HTERT RPE-1 (cell line): Measurements from ENCODE around the gene RNF166.

Source experiments
- in situ Hi-C: fragments of 300-500 bp; cut with MboI; formaldehyde crosslinking; loops from 4 replicates; pipeline ENCODE4 v1.14.3; 2020; ENCODE audit warnings: low sequenced_read_pairs

RNF166 gene

GRCh38 chr16:88695218-88695617 lies 11.0 kb downstream of the RNF166 start:
- in situ Hi-C loops: no loop called here

- in situ Hi-C loops: no loop called here
These were observed 11.8 kb downstream of the RNF166 start for GRCh38 chr16:88694221-88695087.

GRCh38 chr16:88693420-88694177 lies 12.6 kb downstream of the RNF166 start:
- in situ Hi-C loops: no loop called here

- in situ Hi-C loops: no loop called here
These were observed 13.3 kb downstream of the RNF166 start for GRCh38 chr16:88692861-88693260.

GRCh38 chr16:88691924-88692560 lies 14.2 kb downstream of the RNF166 start:
- in situ Hi-C loops: no loop called here

GRCh38 chr16:88691129-88691813 lies 14.9 kb downstream of the RNF166 start:
- in situ Hi-C loops: no loop called here

- in situ Hi-C loops: no loop called here
These were observed 15.7 kb downstream of the RNF166 start for GRCh38 chr16:88690341-88691128.

GRCh38 chr16:88688013-88688778 lies 18.0 kb downstream of the RNF166 start:
- in situ Hi-C loops: no loop called here

- in situ Hi-C loops: no loop called here
These were observed 18.6 kb downstream of the RNF166 start for GRCh38 chr16:88687676-88688012.

GRCh38 chr16:88687254-88687576 lies 19.0 kb downstream of the RNF166 start:
- in situ Hi-C loops: no loop called here

GRCh38 chr16:88686439-88687253 lies 19.6 kb downstream of the RNF166 start, which contains the start of gene SNAI3:
Gene SNAI3, minus strand, starts transcription at chr16:88686507. Its CDS starts 101 bp downstream, at chr16:88686406.
- in situ Hi-C loops: no loop called here

GRCh38 chr16:88686062-88686438 lies 20.2 kb downstream of the RNF166 start:
- in situ Hi-C loops: no loop called here

- in situ Hi-C loops: no loop called here
These were observed 20.8 kb downstream of the RNF166 start for GRCh38 chr16:88685156-88686061.

- in situ Hi-C loops: no loop called here
These were observed 21.5 kb downstream of the RNF166 start for GRCh38 chr16:88684569-88685155.

GRCh38 chr16:88681709-88682451 lies 24.3 kb downstream of the RNF166 start:
- in situ Hi-C loops: no loop called here

GRCh38 chr16:88681084-88681680 lies 25.0 kb downstream of the RNF166 start:
- in situ Hi-C loops: no loop called here
